Activated T-helper 9 cell treated with anti-CD3 and anti-CD28 coated beads, Interleukin-2, amount 50 U/mL, for 16 hours (primary cell): ENCODE data around the gene CHPT1.

Source experiments
- DNase-seq: peaks from one replicate; pipeline ENCODE4 v3.0.0-alpha.2; 2020; ENCODE audit warnings: low read depth

CHPT1 gene

DNA sequence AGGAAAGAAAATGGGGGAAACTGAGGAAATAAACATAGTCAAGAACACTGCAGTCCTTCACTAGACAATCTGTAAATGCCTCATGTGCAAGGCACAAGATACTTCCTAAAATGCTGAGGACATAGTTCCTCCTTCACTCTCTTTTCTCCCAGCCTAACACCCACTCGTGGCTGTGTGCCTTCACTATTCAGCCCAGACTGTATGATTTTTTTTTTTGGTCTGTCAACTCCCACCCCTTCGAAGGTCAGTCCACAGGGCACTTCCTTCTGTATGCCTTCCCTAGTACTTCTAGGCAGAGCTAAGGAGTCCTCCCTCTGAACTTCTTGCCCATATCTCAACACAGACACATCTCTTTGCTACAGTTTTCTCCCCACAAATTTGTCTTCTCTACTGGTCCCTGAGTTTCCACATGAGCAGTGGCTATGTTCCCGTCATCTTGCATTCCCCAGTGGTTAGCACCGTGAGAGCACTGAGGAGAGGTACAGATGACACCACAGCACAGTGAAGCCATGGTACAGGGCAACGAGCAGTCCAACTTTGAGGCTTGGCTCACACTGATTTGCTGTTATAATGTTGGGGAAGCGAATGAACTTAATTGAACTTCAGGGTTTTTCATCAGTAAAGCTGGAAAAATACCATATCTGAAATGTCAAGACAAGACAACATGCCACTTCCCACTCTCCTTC is 65.9 kb downstream of the CHPT1 start:
- DNase-seq: no peak

DNA sequence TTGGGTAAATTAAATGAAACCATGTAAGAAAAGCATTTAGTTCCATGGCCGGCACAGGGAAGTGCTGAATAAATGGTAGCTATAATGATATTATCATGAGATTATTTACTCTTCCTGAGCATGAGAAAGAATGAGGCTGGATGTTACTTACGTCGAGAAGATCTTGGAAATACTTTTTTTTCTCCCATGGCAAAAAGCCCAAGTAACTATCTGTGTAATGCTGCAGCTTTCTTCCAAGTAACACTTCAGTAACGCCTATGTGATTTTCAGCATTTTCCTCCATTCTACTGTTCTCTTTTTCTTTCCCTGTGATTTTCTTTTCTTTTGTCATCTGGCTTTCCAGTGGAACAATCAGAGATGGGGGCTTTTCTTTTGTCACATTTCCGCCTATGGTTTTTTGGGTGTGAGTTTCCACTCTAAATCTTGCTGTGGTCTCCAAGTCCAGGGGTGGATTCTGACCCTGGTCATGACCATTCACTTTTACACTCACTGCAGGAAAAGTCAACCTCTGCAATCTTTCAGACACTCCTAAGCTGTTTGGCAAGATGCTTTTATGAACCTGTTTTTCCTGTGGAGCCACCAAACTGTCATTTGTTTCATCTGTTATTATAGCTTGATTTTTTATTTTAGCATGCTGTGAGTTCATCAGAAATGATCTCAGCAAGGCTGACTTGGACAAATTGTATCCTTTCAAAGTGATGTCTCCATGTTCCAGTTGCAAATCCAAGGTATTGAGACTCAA is 66.8 kb downstream of the CHPT1 start:
- DNase-seq: no peak

DNA sequence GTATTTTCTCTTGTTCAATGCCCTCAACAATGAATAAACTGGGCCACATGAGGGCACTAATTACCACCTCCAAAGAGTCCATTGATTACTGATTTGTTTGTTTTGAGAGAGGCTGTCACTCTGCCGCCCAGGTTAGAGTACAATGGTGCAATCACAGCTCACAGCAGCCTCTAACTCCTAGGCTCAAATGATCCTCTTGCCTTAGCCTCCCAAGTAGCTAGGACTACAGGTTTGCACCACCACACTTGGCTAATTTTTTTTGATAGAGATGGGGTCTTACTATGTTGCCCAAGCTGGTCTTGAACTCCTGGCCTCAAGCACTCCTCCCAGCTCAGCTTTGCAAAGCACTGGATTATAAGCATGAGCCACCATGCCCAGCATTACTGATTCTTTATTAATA is 70.1 kb downstream of the CHPT1 start:
- DNase-seq: no peak

- no peak for DNase-seq
These were observed 71.3 kb downstream of the CHPT1 start for GRCh38 chr12:101768781-101769180.

DNA sequence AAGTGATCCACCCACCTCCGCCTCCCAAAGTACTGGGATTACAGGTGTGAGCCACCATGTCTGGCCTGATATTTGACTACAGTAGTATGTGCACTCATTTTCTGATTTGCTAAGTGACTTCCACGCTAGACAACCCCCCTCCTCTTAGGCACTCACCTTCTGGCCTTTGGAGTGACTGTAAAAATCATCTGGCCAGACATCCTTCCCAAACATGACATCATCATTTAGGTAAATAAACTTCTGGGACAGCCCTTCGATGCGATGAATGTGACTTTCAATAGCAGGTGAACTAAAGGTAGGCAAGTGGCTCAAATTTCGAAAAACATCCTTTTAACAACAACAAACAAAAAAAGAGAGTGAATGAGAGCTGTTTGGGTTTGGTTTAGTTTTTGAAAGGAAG is 72.4 kb downstream of the CHPT1 start:
- DNase-seq: no peak

DNA sequence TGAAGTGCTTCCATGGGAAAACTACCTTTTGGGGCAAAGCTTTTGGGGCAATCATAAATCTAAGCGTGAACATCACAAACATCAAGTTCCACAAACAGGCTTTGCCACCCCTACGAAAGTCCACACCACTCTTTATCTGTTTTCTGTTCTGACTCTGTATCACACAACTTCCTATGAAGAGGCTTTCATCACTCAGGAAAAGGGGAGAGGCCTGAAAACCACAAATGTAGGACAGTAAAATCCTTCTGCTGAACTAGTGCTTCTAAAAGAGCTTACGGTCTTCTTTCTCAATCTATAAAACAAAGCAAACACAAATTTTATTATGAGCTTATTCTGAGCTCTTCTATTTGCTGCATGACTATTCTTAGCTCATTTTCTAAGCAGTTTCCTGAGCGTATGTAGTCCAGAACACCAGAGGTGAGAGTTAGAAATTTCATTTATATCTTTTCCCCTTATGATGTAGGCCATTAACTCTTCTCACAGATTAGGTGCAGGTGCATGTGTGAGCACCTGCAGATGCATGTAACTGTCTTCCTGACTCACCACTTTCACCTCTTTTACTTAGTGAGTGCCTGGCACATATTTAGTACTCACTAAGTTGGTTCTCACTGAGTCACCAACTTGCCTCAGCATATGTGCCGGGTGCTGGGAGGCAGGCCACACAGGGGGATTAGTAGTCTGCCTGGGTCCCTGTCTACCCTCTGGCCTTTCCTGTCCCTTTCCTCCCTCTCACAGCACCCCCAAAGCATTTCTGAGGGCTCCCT is 74.8 kb downstream of the CHPT1 start:
- DNase-seq: no peak

DNA sequence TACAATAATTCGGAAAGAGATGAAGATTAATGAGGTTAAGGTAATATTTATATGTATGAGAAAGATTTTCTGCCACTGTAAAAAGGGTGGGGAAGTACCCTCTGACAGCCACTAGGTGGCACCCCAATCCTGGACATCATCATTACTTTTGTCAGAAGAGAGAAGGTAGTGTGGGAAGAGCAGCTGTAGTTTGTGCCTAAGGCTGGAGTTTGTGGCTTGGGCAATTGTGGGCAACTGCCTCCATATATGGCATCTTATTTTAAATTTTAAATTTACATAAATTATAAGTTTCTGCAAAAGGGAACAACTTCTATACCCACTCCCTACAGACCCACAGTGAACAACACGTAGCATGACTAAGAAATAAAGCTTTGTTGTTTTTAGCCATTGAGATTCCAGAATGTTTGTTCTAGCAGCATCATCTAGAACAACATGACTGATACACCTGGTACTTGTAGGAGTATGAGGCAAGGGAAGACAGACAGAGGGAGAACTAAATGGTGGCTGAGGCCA is 76.3 kb downstream of the CHPT1 start:
- peak; percentile 47 for DNase-seq

- no peak for DNase-seq
These were observed 78.4 kb downstream of the CHPT1 start for GRCh38 chr12:101775816-101776215.

- DNase-seq: no peak
These were observed 80.0 kb downstream of the CHPT1 start for GRCh38 chr12:101777485-101777884.

DNA sequence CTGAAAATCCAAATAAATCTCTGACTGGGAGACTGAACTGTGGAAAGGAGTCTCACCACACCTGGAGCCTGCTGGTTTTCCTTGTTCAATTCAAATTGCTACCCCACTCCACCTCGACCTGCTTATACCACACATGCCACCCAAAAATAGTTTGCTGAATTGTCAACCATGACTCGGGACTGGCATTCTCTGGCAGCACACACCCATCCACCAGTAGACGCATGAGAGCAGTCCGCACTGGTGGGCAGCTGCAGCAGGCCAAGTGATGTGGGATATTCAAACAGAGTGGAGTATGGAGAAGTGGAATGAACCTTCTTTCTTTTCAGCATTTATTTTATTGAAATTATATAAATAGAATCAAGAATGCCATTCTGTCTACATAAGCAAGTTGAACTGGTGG is 80.5 kb downstream of the CHPT1 start:
- no peak for DNase-seq
